Neural crest cell (in vitro differentiated cells): Measurements from ENCODE around the gene MACO1. TPM values are rescaled to one million over a fixed set of nuclear protein-coding genes. Genes with fewer than 3 reads are reported as not detected.

Experiments
- DNase-seq: peaks from one replicate; pipeline ENCODE4 v3.0.0; 2021; ENCODE audit warnings: low read depth, mixed read lengths, low spot score
- H3K27ac Mint-ChIP-seq: one replicate; pipeline ENCODE4 v1.8.0; 2021; ENCODE audit warnings: mild to moderate bottlenecking, mixed read lengths; ENCODE audit not compliant: unreplicated experiment
- H3K27me3 Mint-ChIP-seq: 2 replicates; pipeline ENCODE4 v1.8.0; 2021; ENCODE audit warnings: low read depth, mild to moderate bottlenecking, mixed read lengths
- H3K36me3 Mint-ChIP-seq: 2 replicates; pipeline ENCODE4 v1.8.0; 2021; ENCODE audit warnings: low read depth, mild to moderate bottlenecking, mixed read lengths
- H3K4me1 Mint-ChIP-seq: 2 replicates; pipeline ENCODE4 v1.8.0; 2021; ENCODE audit warnings: mixed read lengths
- H3K4me3 Mint-ChIP-seq: one replicate; pipeline ENCODE4 v1.8.0; 2021; ENCODE audit warnings: mild to moderate bottlenecking, mixed read lengths
- H3K9me3 Mint-ChIP-seq: 2 replicates; pipeline ENCODE4 v1.8.0; 2021; ENCODE audit warnings: mixed read lengths
- CTCF ChIP-seq: fragments of 200-600 bp; sonication (generic); conservative IDR thresholded peaks from 2 replicates; pipeline ENCODE4 v1.5.0; 2021; ENCODE audit warnings: antibody characterized with exemption, mild to moderate bottlenecking
- total RNA-seq: library from RNA; stranded (reverse); gene quantifications from 2 replicates; pipeline ENCODE4 v1.2.1, GENCODE V29; 2021

The MACO1 gene
- total RNA-seq, 1 donor from 2014 or later, result 25.4 TPM

GRCh38 chr1:25478633-25479032 lies 47.9 kb downstream of the MACO1 start:
- H3K27me3 Mint-ChIP-seq, result no peaks in the 10 kb centered on the region
- peaks cover 14% of the 10 kb centered on the region for H3K4me1 Mint-ChIP-seq
- H3K9me3 Mint-ChIP-seq, result no peaks in the 10 kb centered on the region
- no peak overlapping the region for H3K27ac Mint-ChIP-seq
- H3K4me3 Mint-ChIP-seq, result no peak overlapping the region
- TF ChIP-seq CTCF, result no peak
- DNase-seq, result no peak
- H3K36me3 Mint-ChIP-seq, result no peaks in the 10 kb centered on the region

GRCh38 chr1:25481625-25482024 lies 50.9 kb downstream of the MACO1 start:
- Mint-ChIP-seq H3K27ac (no peak overlapping the region), H3K4me3 (no peak overlapping the region), H3K27me3 (no peaks in the 10 kb centered on the region), H3K36me3 (peaks cover 2% of the 10 kb centered on the region), H3K9me3 (no peaks in the 10 kb centered on the region), H3K4me1 (peaks cover 16% of the 10 kb centered on the region)
- no peak for TF ChIP-seq CTCF
- no peak for DNase-seq

- Mint-ChIP-seq H3K4me3 (no peak overlapping the region), H3K9me3 (no peaks in the 10 kb centered on the region), H3K27me3 (no peaks in the 10 kb centered on the region), H3K4me1 (peaks cover 18% of the 10 kb centered on the region), H3K27ac (peak overlapping the region; percentile 2), H3K36me3 (peaks cover 5% of the 10 kb centered on the region)
- TF ChIP-seq CTCF, result no peak
- no peak for DNase-seq
Observed at GRCh38 chr1:25482211-25482610, 51.5 kb downstream of the MACO1 start.

- Mint-ChIP-seq H3K9me3 (no peaks in the 10 kb centered on the region), H3K4me1 (peaks cover 18% of the 10 kb centered on the region), H3K4me3 (no peak overlapping the region), H3K36me3 (peaks cover 5% of the 10 kb centered on the region), H3K27me3 (no peaks in the 10 kb centered on the region), H3K27ac (no peak overlapping the region)
- no peak for TF ChIP-seq CTCF
- no peak for DNase-seq
Observed at GRCh38 chr1:25484096-25484495, 53.4 kb downstream of the MACO1 start.

GRCh38 chr1:25484533-25484932 lies 53.8 kb downstream of the MACO1 start:
- no peak overlapping the region for H3K4me3 Mint-ChIP-seq
- no peak overlapping the region for H3K27ac Mint-ChIP-seq

More at GRCh38 chr1:25484533-25484932, 53.8 kb downstream of the MACO1 start:
- Mint-ChIP-seq H3K27me3 (no peaks in the 10 kb centered on the region), H3K4me1 (peaks cover 18% of the 10 kb centered on the region), H3K9me3 (no peaks in the 10 kb centered on the region), H3K36me3 (peaks cover 5% of the 10 kb centered on the region)
- DNase-seq, result no peak
- no peak for TF ChIP-seq CTCF
